Motor neuron (in vitro differentiated cells): ENCODE measurements around the gene TLCD3A. TPM values are rescaled to one million over a fixed set of nuclear protein-coding genes. Genes with fewer than 3 reads are reported as not detected.
A peak's percentile ranks its signal among the peaks of the same experiment; 100 is the strongest.

Experiments used
- ATAC-seq, 8 experiments: fragments of 200-7000 bp; cut with Tn5 transposase; replicated peaks in 6 of 8; 2 replicates each; pipeline ENCODE4 v1.8.0; 2021; ENCODE audit warnings: mild to moderate bottlenecking in 8 of 8, moderate library complexity in 8 of 8
- H3K27ac ChIP-seq, 2 donors: fragments of 250-450 bp; sonication (Bioruptor Pico); 2 replicates each; pipeline ENCODE4 v1.9.0; 2021; ENCODE audit warnings: antibody characterized with exemption in 2 of 2, mild to moderate bottlenecking in 2 of 2, moderate library complexity in 1 of 2
- H3K4me1 ChIP-seq, 2 donors: fragments of 250-450 bp; sonication (Bioruptor Pico); replicated peaks in 1 of 2; 2 replicates each; pipeline ENCODE4 v1.6.1; 2021; ENCODE audit warnings: antibody characterized with exemption in 2 of 2, mild to moderate bottlenecking in 2 of 2, moderate library complexity in 1 of 2
- H3K4me3 ChIP-seq, 5 donors: fragments of 250-450 bp; sonication (Bioruptor Pico); 2 replicates each; pipeline ENCODE4 v1.9.0; 2021; ENCODE audit warnings: antibody characterized with exemption in 5 of 5, mild to moderate bottlenecking in 5 of 5, moderate library complexity in 4 of 5
- WGBS, 10 experiments: fragments of 450-650 bp; shearing (Covaris generic); methylation state at CpG; one replicate each; pipeline ENCODE4 v1.0.0; 2022; 5-methylcytosine and 5-hydroxymethylcytosine counted together
- in situ Hi-C, 9 experiments: fragments of 400-800 bp; cut with MboI; loops; one replicate each; pipeline ENCODE4 v1.15.0; 2021; ENCODE audit warnings: low sequenced_read_pairs in 9 of 9, low pct_unique_long_range_greater_than_20kb in 2 of 9; ENCODE audit not compliant: unreplicated experiment in 9 of 9
- total RNA-seq, 8 experiments: library from RNA; unstranded; fragments of 300-600 nt; gene quantifications; 2 replicates each; pipeline versions ENCODE4 v1.2.3 to v1.2.4, GENCODE V29; 2022

Gene TLCD3A
- total RNA-seq: 10 to 100 TPM in 5 of 8 experiments, 1 to 10 TPM in 3; 7.6 to 22.7 (median 11.5) TPM

DNA sequence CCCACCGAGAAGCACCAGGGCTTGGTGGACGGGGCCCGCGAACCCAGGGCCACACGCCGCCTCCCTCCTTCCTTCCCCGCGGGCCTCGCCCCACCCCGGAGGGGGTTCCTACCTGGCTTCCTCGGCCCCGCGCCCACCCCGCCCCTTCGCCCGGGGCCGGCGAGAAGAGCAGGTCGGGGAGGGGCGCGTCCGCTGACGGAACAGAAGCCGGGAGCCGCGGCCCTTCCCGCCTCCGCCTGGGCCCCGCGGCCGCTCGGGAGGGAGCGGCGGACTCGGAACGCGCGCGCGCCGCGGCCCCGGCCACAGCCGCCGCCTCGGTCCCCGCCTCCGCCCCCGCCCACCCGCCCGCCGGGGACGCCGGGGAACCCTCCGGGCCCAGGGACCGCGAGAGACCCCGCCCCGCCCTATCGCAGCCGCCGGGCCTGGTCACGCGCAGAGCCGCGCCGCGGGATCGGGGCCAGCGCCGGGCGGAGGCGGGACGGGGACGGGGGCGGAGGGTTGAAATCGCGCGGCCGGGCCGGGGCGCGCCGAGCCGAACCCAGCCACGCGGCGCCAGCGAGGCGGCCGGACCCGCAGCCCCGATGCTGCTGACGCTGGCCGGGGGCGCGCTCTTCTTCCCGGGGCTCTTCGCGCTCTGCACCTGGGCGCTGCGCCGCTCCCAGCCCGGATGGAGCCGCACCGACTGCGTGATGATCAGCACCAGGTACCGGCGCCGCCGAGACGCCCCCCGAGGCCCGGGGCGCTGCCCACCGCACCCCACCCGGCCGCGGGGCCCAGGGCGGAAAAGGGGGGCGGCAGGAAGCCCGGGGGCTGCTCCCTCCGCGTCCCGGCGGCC lies at the start of gene TLCD3A:
Gene TLCD3A (plus strand): TSS at position 530 of the 835 bp plus-strand sequence. CDS start 52 bp downstream, at position 582.
- Histone ChIP-seq H3K4me3 (peak within 1 kb of the TSS; percentile 68 to 92 (median 82)), H3K4me1 (peaks cover 6 to 7% of the 10 kb centered on the region in 2 donors), H3K27ac (peak within 1 kb of the TSS; percentile 73 to 84)
- in situ Hi-C loops: no loop called here
- peak; percentile 75 to 87 (median 84) for ATAC-seq
- WGBS, 10 experiments: no CpG with 5 or more reads among the region's 126 CpGs

DNA sequence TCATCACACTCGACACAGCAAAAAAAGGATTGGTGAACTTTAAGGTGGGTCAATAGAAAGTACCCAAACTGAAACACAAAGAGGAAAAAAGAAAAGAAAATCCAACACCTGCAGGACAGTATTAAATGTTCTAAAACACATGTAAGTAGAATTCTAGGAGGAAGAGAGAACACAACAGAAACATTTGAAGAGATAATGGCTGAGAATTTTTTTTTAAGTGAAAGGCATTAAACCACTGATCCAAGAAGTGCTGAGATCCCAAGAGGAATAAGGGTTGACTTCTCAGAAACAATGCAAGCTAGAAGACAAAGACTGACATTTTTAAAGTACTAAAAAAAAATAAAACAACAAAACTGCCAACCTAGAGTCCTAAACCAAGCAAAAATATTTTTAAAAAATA lies 49.4 kb upstream of the TLCD3A start:
- no peak for ATAC-seq
- in situ Hi-C loops: no loop called here
- Histone ChIP-seq H3K4me1 (no peaks in the 10 kb centered on the region), H3K4me3 (no peak overlapping the region), H3K27ac (no peak overlapping the region)
- WGBS, 10 experiments: 69 to 100% (median 88%) methylated on average over 1 of the region's 1 CpG; no CpG with 5 or more reads in 1 of the 10 experiments

DNA sequence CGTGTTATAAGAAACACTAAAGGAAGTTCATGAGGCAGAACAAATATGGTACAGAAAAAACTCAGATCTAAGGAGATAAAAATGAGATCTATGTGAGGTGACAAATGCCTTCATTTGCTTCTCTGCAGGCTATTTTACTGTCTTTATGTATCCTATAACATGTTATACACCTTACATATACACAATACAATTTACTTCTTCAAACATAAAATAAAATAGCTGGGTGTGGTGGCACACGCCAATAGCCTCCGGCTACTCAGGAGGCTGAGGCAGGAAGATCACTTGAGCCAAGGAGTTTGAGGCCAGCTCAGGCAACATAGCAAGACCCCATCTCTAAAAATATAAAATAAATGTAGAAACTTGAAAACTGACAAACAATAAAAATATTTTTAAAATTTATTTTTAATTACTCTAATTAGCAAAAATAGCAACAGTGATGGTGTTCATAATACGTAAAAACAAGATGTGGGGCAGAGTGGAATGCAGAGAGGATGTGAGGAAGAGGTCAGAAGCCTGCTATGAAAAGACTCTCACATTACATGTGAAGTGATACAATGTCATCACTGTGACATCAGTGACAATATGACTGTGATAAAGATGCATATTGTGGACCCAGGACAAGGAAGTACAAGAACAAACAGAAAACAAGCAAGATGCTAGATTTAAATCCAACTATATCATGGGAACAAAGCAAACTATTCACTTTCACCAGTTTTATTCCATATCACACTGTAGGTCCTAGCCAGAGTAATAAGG lies 48.7 kb upstream of the TLCD3A start:
- no peak overlapping the region for H3K4me3 ChIP-seq
- no peak overlapping the region for H3K27ac ChIP-seq
- ATAC-seq: no peak
- WGBS, 10 experiments: 66 to 100% (median 89%) methylated on average over 1 to 4 of the region's 4 CpGs
- in situ Hi-C loops: no loop called here
- H3K4me1 ChIP-seq: no peaks in the 10 kb centered on the region

DNA sequence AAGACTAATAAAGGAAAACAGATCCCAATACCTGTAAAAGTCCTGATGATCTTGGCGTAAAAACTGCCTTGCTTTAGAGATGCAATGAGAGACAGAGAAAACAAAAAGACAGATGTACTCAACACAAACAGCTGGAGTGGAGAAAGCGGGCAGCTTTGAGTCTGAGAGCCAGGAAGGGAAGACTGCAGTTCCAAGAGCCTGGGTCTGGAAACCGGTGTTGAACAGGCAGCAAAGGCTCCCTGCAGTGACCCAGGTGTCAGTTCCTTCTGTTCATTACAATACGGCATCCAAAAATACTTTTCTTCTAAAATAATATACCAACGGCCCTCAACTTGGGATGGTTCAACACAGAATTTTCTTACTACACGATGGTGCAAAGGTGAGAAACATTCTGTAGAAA lies 47.4 kb upstream of the TLCD3A start:
- WGBS, 10 experiments: 70 to 100% (median 95%) methylated on average over 1 to 6 of the region's 6 CpGs
- in situ Hi-C loops: no loop called here
- Histone ChIP-seq H3K27ac (no peak overlapping the region), H3K4me1 (no peaks in the 10 kb centered on the region), H3K4me3 (no peak overlapping the region)
- no peak for ATAC-seq

DNA sequence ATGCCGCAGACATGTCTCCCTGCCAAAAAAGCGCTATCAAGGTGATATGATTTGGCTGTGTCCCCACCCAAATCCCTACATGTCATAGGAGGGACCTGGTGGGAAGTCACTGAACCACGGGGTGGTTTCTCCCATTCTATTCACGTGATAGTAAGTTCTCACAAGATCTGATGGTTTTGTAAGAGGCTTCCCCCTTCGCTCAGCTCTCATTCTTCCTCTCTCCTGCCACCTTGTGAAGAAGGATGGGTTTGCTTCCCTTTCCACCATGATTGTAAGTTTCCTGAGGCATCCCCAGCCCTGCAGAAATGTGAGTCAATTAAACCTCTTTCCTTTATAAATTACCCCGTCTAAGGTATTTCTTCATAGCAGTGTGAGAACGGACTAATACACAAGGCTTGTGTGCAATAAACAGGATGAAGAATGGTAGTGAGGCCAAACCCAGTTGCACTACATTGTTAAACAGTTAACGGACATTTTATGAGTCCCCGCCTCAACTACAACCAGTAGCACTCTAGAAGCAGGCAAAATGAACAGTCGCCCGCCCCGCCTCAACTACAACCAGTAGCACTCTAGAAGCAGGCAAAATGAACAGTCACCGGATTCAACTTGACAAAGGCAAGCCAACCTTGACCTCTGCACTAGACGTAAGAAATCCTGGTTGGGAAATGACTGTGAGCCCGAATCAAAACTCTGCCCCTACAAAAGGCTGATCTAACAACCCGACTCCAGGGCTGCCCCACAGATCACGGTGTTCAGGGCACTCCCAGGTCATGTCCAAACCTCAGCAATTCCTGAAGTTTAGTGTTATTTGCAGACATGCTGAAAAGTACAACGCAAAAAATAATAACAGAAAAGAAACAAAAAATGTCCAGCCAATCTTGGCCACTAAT lies 44.1 kb upstream of the TLCD3A start:
- ATAC-seq: no peak
- in situ Hi-C loops: no loop called here
- no peak overlapping the region for H3K27ac ChIP-seq
- WGBS, 10 experiments: 56 to 97% (median 90%) methylated on average over 3 to 15 of the region's 18 CpGs; no CpG with 5 or more reads in 1 of the 10 experiments
- H3K4me3 ChIP-seq: no peak overlapping the region
- H3K4me1 ChIP-seq: no peaks in the 10 kb centered on the region

DNA sequence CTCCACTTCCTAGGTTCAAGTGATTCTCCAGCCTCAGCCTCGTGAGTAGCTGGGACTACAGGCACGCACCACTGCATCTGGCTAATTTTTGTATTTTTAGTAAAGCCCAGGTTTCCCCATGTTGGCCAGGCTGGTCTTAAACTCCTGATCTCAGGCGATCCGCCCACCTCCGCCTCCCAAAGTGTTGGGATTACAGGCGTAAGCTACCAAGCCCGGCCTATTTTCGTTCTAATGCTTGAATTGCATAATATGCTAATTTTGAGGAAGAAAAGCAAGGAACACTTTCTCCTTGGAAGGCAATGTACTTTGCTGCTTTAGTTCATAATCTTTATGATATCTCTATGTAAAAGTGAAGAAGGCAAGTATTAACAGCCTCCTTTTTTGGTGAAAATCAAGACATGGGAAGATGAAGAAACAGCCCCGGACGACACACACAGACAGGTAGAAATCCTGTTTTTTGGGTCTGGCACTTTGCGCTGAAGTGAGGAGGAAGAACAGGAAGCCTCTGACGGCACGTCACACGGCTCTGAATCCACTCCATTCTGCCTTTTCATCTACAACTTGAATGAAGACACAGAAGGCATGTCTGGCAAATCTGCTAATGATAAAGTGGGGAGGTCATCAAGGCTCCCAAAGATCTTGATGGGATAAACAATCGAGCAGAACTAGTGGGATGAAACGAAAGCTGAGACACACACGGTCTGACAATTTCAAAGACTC lies 42.7 kb upstream of the TLCD3A start:
- 66 to 95% (median 79%) methylated on average over 5 to 14 of the region's 17 CpGs; no CpG with 5 or more reads in 1 of the 10 experiments for WGBS, 10 experiments
- no peak overlapping the region for H3K4me3 ChIP-seq
- in situ Hi-C loops: no loop called here
- H3K4me1 ChIP-seq: peaks cover 0 to 2% of the 10 kb centered on the region in 2 donors
- ATAC-seq: peak in 2 of 8 experiments; percentile 9 to 69
- H3K27ac ChIP-seq: no peak overlapping the region

DNA sequence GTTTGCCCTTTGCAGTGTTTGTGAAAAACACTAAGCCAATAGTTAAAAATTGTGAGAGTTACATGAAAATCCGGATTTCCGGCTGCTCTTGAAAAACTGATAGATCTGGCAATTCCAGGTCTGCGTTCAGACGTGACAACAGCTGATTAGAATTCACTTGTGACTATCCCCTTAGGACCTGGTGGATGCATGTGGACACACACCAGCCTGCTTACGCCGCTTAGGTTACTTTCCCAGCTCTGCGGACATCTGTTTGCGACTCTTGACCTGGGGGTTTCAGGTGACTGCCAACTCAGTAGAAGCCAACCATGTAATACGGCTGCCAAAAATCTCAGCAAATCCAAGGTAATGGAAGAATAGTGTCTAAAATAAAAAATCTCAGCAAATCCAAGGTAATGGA lies 42.0 kb upstream of the TLCD3A start:
- ATAC-seq: no peak
- WGBS, 10 experiments: 80 to 100% (median 92%) methylated on average over 3 to 9 of the region's 9 CpGs; no CpG with 5 or more reads in 4 of the 10 experiments
- in situ Hi-C loops: no loop called here
- Histone ChIP-seq H3K27ac (no peak overlapping the region), H3K4me1 (peaks cover 0 to 2% of the 10 kb centered on the region in 2 donors), H3K4me3 (no peak overlapping the region)

DNA sequence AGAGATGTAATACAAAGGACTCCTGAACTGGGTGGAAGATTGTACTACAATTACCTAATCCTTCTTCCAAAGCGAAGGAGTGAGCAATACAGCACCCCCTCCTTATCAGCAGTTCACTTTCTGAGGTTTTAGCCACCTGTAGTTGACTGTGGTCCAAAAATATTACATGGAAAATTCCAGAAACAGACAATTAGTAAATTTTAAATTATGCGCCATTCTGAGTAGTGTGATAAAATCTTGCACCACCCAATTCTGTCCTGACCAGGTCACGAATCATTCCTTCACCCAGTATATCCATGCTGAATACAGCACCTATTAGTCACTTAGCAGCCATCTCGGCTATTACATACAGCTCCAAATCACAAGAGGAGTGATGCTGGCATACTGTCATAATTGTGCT lies 41.0 kb upstream of the TLCD3A start:
- no peak overlapping the region for H3K27ac ChIP-seq
- peak in 3 of 8 experiments; percentile 37 to 60 (median 44) for ATAC-seq
- in situ Hi-C loops: no loop called here
- WGBS, 10 experiments: 11 to 100% (median 84%) methylated on average over 1 to 3 of the region's 4 CpGs
- H3K4me1 ChIP-seq: peaks cover 0 to 2% of the 10 kb centered on the region in 2 donors
- H3K4me3 ChIP-seq: no peak overlapping the region

DNA sequence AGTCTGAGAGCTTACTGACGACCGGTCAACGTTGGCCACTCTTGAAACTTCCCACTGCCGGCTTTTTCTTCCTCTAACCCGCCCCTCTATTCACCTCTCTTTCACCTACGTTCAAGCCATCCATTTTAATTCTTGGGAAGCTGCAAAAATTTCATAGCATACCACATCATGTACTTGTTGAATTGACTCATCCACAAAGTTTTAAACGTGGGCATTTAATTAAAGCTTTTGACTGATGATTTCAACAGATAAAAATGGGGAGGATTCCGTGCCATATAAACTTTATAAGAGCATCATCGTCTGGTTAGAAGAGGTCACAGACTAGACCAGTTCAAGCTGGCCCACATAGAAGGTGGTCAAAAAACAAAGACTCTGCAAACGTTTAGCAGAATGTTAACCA lies 40.3 kb upstream of the TLCD3A start:
- WGBS, 10 experiments: 9 to 94% (median 67%) methylated on average over 1 to 10 of the region's 10 CpGs; no CpG with 5 or more reads in 1 of the 10 experiments

DNA sequence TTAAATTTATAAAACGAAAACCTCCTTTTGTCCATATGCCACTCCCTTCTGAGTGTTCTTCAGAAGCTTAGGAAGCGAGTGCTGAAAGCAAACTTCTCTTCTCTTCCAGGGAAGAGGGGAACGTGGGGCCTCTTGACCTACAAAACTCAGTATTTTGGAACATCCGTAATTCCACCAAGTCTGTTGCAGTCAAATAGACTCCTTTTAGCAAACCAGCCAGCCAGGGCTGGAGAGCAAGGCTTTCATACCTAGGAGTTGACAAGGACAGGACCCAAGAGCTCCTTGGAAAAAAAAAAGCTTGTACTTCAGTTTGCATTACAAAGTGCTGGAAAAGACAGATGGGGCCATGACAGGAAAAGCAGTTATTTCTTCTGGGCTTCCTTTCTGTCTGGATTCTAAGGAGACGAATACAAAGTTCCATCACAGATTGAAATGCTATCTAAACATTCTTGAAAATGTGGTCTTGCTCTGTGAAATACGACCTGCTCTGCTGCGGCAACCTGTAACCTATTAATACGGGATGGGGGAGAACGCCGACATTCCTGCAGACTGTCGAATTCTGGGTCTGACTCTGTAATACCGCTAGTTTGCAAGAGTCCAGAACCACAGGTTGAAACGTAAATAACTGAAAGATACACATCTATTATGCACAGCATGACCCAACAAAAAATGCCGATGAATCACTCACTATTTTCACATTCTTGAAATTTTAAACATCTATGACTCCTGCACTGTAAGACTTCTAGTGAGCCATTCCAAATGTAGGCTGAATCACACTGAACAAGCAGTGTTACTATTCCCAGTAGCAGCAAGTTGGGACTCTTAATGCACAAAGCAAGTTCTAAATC lies 38.4 kb upstream of the TLCD3A start:
- WGBS, 10 experiments: 18 to 86% (median 42%) methylated on average over 3 to 14 of the region's 14 CpGs
- peak in 6 of 8 experiments; percentile 17 to 96 (median 70) for ATAC-seq
- Histone ChIP-seq H3K27ac (no peak overlapping the region), H3K4me1 (peaks cover 0 to 2% of the 10 kb centered on the region in 2 donors), H3K4me3 (no peak overlapping the region)
- in situ Hi-C loops: no loop called here

More for the DNA sequence above, 40.3 kb upstream of the TLCD3A start:
- Histone ChIP-seq H3K4me3 (no peak overlapping the region), H3K4me1 (peaks cover 0 to 2% of the 10 kb centered on the region in 2 donors), H3K27ac (no peak overlapping the region)
- no peak for ATAC-seq
- in situ Hi-C loops: no loop called here

DNA sequence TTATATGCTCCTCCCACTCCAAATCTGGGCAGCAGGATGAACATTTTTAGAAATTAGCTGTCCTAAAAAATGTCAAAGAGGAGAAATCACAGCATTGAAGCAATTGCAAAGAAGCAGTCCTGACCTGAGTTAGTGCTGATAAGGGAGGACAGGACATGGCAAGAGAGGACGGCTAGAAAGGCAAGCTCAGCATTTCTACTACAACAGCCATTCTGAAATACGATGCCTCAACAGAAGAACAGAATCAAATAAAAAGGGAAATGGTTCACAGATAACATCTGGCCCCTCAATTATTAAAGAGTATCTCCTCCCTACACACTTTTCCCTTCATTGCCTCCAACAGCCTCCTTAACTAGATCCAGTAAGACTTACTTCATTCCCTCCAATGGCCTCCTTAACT lies 36.0 kb upstream of the TLCD3A start:
- no peak for ATAC-seq
- H3K4me1 ChIP-seq: peaks cover 0 to 2% of the 10 kb centered on the region in 2 donors
- 54 to 100% (median 88%) methylated on average over 1 to 2 of the region's 2 CpGs; no CpG with 5 or more reads in 1 of the 10 experiments for WGBS, 10 experiments
- no peak overlapping the region for H3K27ac ChIP-seq
- in situ Hi-C loops: no loop called here
- no peak overlapping the region for H3K4me3 ChIP-seq
